GM23338 (cell line): ENCODE results near the gene TCEAL6. TPM values are rescaled to one million over a fixed set of nuclear protein-coding genes. Genes with fewer than 3 reads are reported as not detected.
"Not testable (repeated sequence)": the region's sequence is repeated elsewhere in the genome, so short reads cannot be mapped to it uniquely, and the experiment has no call there.

Source experiments
- ATAC-seq: fragments of 200-7000 bp; cut with Tn5 transposase; 3 replicates; pipeline ENCODE4 v1.9.1; 2020
- DNase-seq: peaks from one replicate; pipeline ENCODE4 v3.0.0-alpha.2; 2015; ENCODE audit warnings: low spot score
- H2AFZ ChIP-seq: fragments of 200-600 bp; sonication (generic); 2 replicates; pipeline ENCODE4 v1.8.0; 2016; ENCODE audit warnings: antibody characterized with exemption, mild to moderate bottlenecking, moderate library complexity
- H3F3A ChIP-seq: fragments of 200-600 bp; sonication (generic); replicated peaks from 2 replicates; pipeline ENCODE4 v1.8.0; 2017; ENCODE audit warnings: antibody characterized with exemption, mixed run types, low read depth
- H3K27ac ChIP-seq: fragments of 200-600 bp; sonication (generic); 2 replicates; pipeline ENCODE4 v1.6.1; 2016; ENCODE audit warnings: low read depth
- H3K27me3 ChIP-seq: fragments of 200-600 bp; sonication (generic); 2 replicates; pipeline ENCODE4 v1.8.0; 2016; ENCODE audit warnings: mild to moderate bottlenecking, mixed run types, moderate library complexity; ENCODE audit not compliant: insufficient read depth
- H3K36me3 ChIP-seq: fragments of 200-600 bp; sonication (generic); 2 replicates; pipeline ENCODE4 v1.8.0; 2016; ENCODE audit warnings: mild to moderate bottlenecking; ENCODE audit not compliant: insufficient read depth
- H3K4me1 ChIP-seq: fragments of 200-600 bp; sonication (generic); 2 replicates; pipeline ENCODE4 v1.8.0; 2016; ENCODE audit warnings: mild to moderate bottlenecking, moderate library complexity; ENCODE audit not compliant: insufficient read depth
- H3K4me2 ChIP-seq: fragments of 200-600 bp; sonication (generic); 2 replicates; pipeline ENCODE4 v1.7.1; 2017; ENCODE audit warnings: mixed run types
- H3K4me3 ChIP-seq: fragments of 200-600 bp; sonication (generic); 2 replicates; pipeline ENCODE4 v1.6.1; 2016; ENCODE audit warnings: mixed run types
- H3K79me2 ChIP-seq: fragments of 200-600 bp; sonication (generic); replicated peaks from 2 replicates; pipeline ENCODE4 v1.8.0; 2017; ENCODE audit warnings: mild to moderate bottlenecking; ENCODE audit not compliant: insufficient read depth
- H3K9me2 ChIP-seq: fragments of 200-600 bp; sonication (generic); 2 replicates; pipeline ENCODE4 v1.8.0; 2017; ENCODE audit not compliant: insufficient read depth
- H4K20me1 ChIP-seq: fragments of 200-600 bp; sonication (generic); replicated peaks from 2 replicates; pipeline ENCODE4 v1.8.0; 2017; ENCODE audit warnings: mild to moderate bottlenecking; ENCODE audit not compliant: insufficient read depth
- H3K27ac Mint-ChIP-seq: 2 replicates; pipeline ENCODE4 v1.8.0; 2020; ENCODE audit warnings: inconsistent platforms, mild to moderate bottlenecking, moderate library complexity, mixed read lengths
- H3K27me3 Mint-ChIP-seq: 3 replicates; pipeline ENCODE4 v1.8.0; 2022; ENCODE audit warnings: low read depth, mild to moderate bottlenecking, moderate library complexity, mixed read lengths, inconsistent platforms; ENCODE audit not compliant: insufficient read depth, poor library complexity
- H3K36me3 Mint-ChIP-seq: 3 replicates; pipeline ENCODE4 v1.8.0; 2021; ENCODE audit warnings: low read depth, mild to moderate bottlenecking, inconsistent platforms, moderate library complexity, mixed read lengths
- H3K4me1 Mint-ChIP-seq: 3 replicates; pipeline ENCODE4 v1.8.0; 2020; ENCODE audit warnings: mild to moderate bottlenecking, inconsistent platforms, mixed read lengths
- H3K4me3 Mint-ChIP-seq: 3 replicates; pipeline ENCODE4 v1.8.0; 2021; ENCODE audit warnings: moderate library complexity, mild to moderate bottlenecking, inconsistent platforms, mixed read lengths
- H3K9me3 Mint-ChIP-seq: 3 replicates; pipeline ENCODE4 v1.8.0; 2020; ENCODE audit warnings: moderate library complexity, mild to moderate bottlenecking, inconsistent platforms, mixed read lengths
- CREB1 ChIP-seq: fragments of 250-450 bp; sonication (Bioruptor Pico); IDR thresholded peaks from 2 replicates; pipeline ENCODE4 v1.5.0; 2020; ENCODE audit warnings: low read depth, mild to moderate bottlenecking, moderate library complexity
- EZH2 ChIP-seq: fragments of 200-600 bp; sonication (generic); IDR thresholded peaks from one replicate; pipeline ENCODE4 v1.8.0; 2017; ENCODE audit warnings: antibody characterized with exemption, mild to moderate bottlenecking, low read depth; ENCODE audit not compliant: unreplicated experiment
- EZH2phosphoT487 ChIP-seq: fragments of 200-600 bp; sonication (generic); IDR thresholded peaks from one replicate; pipeline ENCODE4 v1.8.1; 2018; ENCODE audit warnings: antibody characterized with exemption; ENCODE audit not compliant: unreplicated experiment
- JUNB ChIP-seq: IDR thresholded peaks from one replicate; pipeline ENCODE4 v1.6.1; 2016; ENCODE audit warnings: antibody characterized with exemption; ENCODE audit not compliant: unreplicated experiment
- NANOG ChIP-seq: IDR thresholded peaks from 2 replicates; pipeline ENCODE4 v1.6.1; 2016; ENCODE audit warnings: antibody characterized with exemption, borderline replicate concordance
- POLR2AphosphoS5 ChIP-seq: IDR thresholded peaks from 2 replicates; pipeline ENCODE4 v1.6.1; 2016; ENCODE audit warnings: antibody characterized with exemption, low read depth
- REST ChIP-seq: IDR thresholded peaks from one replicate; pipeline ENCODE4 v1.6.1; 2018; ENCODE audit warnings: antibody characterized with exemption; ENCODE audit not compliant: unreplicated experiment
- STAT1 ChIP-seq: IDR thresholded peaks from one replicate; pipeline ENCODE4 v1.6.1; 2016; ENCODE audit warnings: antibody characterized with exemption; ENCODE audit not compliant: unreplicated experiment
- ZNF114 ChIP-seq: fragments of 250-450 bp; sonication (Bioruptor Pico); IDR thresholded peaks from 2 replicates; pipeline ENCODE4 v1.5.0; 2020; ENCODE audit warnings: mild to moderate bottlenecking, moderate library complexity
- ZNF331 ChIP-seq: fragments of 250-450 bp; sonication (Bioruptor Pico); IDR thresholded peaks from 2 replicates; pipeline ENCODE4 v1.5.0; 2020; ENCODE audit warnings: low read depth, mild to moderate bottlenecking, moderate library complexity
- ZNF462 ChIP-seq: fragments of 250-450 bp; sonication (Bioruptor Pico); IDR thresholded peaks from 2 replicates; pipeline ENCODE4 v1.5.0; 2020; ENCODE audit warnings: mild to moderate bottlenecking, moderate library complexity
- long read RNA-seq: library from polyadenylated mRNA; unstranded; transcript quantifications from one replicate; pipeline ENCODE4 v2.0.0, GENCODE V29; 2020; ENCODE audit not compliant: unreplicated experiment
- polyA plus RNA-seq: library from polyadenylated mRNA; unstranded; fragments of >200 nt; fragmentation: Nextera tagmentation; extraction: Ambion mirVana; gene quantifications from 2 replicates; pipeline ENCODE4 v1.2.1, GENCODE V29; 2016
- total RNA-seq: library from RNA; depleted of rRNA; stranded (reverse); fragments of >200 nt; shearing (Covaris generic); gene quantifications from 2 replicates; pipeline ENCODE4 v1.2.3, GENCODE V29; 2014; rRNA removed

The TCEAL6 gene
- total RNA-seq: 0.24 and 4.2 TPM in 2 replicates
- polyA plus RNA-seq: 1.2 and 2.2 TPM in 2 replicates
- long read RNA-seq: 0 reads

GRCh38 chrX:102142274-102142673 is at the start of gene TCEAL6:
TCEAL6 (minus strand) TSS chrX:102142481.
- Histone ChIP-seq H3K4me2 (peak within 1 kb of the TSS; percentile 71), H3K27me3 (peaks cover 45% of the 10 kb centered on the region), H3K4me3 (peak within 1 kb of the TSS; percentile 52)
- not testable (repeated sequence) for H3K36me3 ChIP-seq, H3K4me1 ChIP-seq, H3K27me3 Mint-ChIP-seq, H3K36me3 Mint-ChIP-seq, H3K4me3 Mint-ChIP-seq, H3K9me3 Mint-ChIP-seq, H3K79me2 ChIP-seq, H3K9me2 ChIP-seq, H3K27ac Mint-ChIP-seq, H4K20me1 ChIP-seq, H3K27ac ChIP-seq, H3F3A ChIP-seq, H2AFZ ChIP-seq, H3K4me1 Mint-ChIP-seq
- peak; percentile 65 for ATAC-seq
- DNase-seq: peak; percentile 0

- H3K9me3 Mint-ChIP-seq: peaks cover 11% of the 10 kb centered on the region
- H3K36me3 Mint-ChIP-seq: peaks cover 4% of the 10 kb centered on the region; the same call in 1 of the 3 replicates
- no peak overlapping the region for H3K4me3 Mint-ChIP-seq
- Histone ChIP-seq H3K4me3 (no peak overlapping the region), H3F3A (no peaks in the 10 kb centered on the region), H4K20me1 (no peaks in the 10 kb centered on the region), H3K4me1 (no peaks in the 10 kb centered on the region), H3K9me2 (no peaks in the 10 kb centered on the region), H2AFZ (no peak overlapping the region), H3K36me3 (no peaks in the 10 kb centered on the region), H3K4me2 (no peak overlapping the region), H3K27me3 (no peaks in the 10 kb centered on the region), H3K79me2 (no peaks in the 10 kb centered on the region), H3K27ac (no peak overlapping the region)
- H3K27ac Mint-ChIP-seq: no peak overlapping the region
- H3K4me1 Mint-ChIP-seq: no peaks in the 10 kb centered on the region
- no peaks in the 10 kb centered on the region for H3K27me3 Mint-ChIP-seq
- DNase-seq: no peak
- no peak for ATAC-seq
- TF ChIP-seq STAT1 (no peak), JUNB (no peak), EZH2 (no peak), ZNF114 (CRISPR knock-in tag) (no peak), EZH2phosphoT487 (no peak), CREB1 (no peak), NANOG (no peak), POLR2AphosphoS5 (no peak), REST (no peak), ZNF331 (no peak), ZNF462 (CRISPR knock-in tag) (no peak)
These were observed 43.9 kb upstream of the TCEAL6 start for GRCh38 chrX:102185967-102186720.
